ENCODE measurements around the gene TBC1D3G.
"Not testable (repeated sequence)": the region's sequence is repeated elsewhere in the genome, so short reads cannot be mapped to it uniquely, and the experiment has no call there.

TBC1D3G gene

GRCh38 chr17:36323584-36323983 is at the start of gene TBC1D3G:
TSS of gene TBC1D3G (plus strand) at chr17:36323884. CDS start at chr17:36325412, 1,528 bp downstream.
- DNase-seq = not testable (repeated sequence)

- DNase-seq = not testable (repeated sequence)
Observed at GRCh38 chr17:36283256-36283655, 40.4 kb upstream of the TBC1D3G start.

GRCh38 chr17:36284219-36284618 is 39.5 kb upstream of the TBC1D3G start:
- DNase-seq = not testable (repeated sequence)

- not testable (repeated sequence) for DNase-seq
Observed at GRCh38 chr17:36289965-36290612, 33.6 kb upstream of the TBC1D3G start.

GRCh38 chr17:36295161-36295560 is 28.5 kb upstream of the TBC1D3G start:
- DNase-seq = not testable (repeated sequence)

- DNase-seq = not testable (repeated sequence)
Observed at GRCh38 chr17:36315736-36316135, 7.9 kb upstream of the TBC1D3G start.

- not testable (repeated sequence) for DNase-seq
Observed at GRCh38 chr17:36362496-36362895, 38.8 kb downstream of the TBC1D3G start.

- DNase-seq = not testable (repeated sequence)
Observed at GRCh38 chr17:36375938-36376337, 52.3 kb downstream of the TBC1D3G start.
